Measurements from ENCODE around the gene RRP8. TPM values are rescaled to one million over a fixed set of nuclear protein-coding genes. Genes with fewer than 3 reads are reported as not detected.
A peak's percentile ranks its signal among the peaks of the same experiment; 100 is the strongest.

RRP8 gene
- total and polyA plus RNA-seq, 10 of the 15 experiments (the other 5 are each of a cell fraction or from before 2014, with no cell fraction given), result 4.7 to 51.2 (median 23.9) TPM

GRCh38 chr11:6613496-6613895 is 10.1 kb upstream of the RRP8 start (continued):
- TF ChIP-seq NFXL1 (IDR thresholded peaks at IDR 0.05; ENCODE audit: borderline replicate concordance), result no peak

GRCh38 chr11:6612213-6613041 is 9.0 kb upstream of the RRP8 start, which contains the start of gene TAF10:
TSS of gene TAF10 (minus strand) at chr11:6612216. CDS start at chr11:6612189, 27 bp downstream.
- H3K27me3 ChIP-seq (replicated peaks in 1 of 2; ENCODE audit: control insufficient read depth in 2 of 2, insufficient read depth in 2 of 2, low read length in 1 of 2), result no peaks in the 10 kb centered on the region
- in situ Hi-C loops (cut with MboI), result loop anchor here (10.0 kb wide), 1 partner anchor 912 kb away; no protein-coding TSS in a partner anchor
- H3K4me2 ChIP-seq (ENCODE audit: control insufficient read depth, insufficient read depth), result peak within 1 kb of the TSS; percentile 86
- POLR2A ChIA-PET, result interaction anchor here (0.6 to 7.2 kb wide), 18 partner anchors 8 to 1999 kb away, joined by 3 to 85 read pairs (median 4); partner anchors contain the start of genes ARFIP2, ILK, MRPL17 and TIMM10B
- RAD21 ChIA-PET (ENCODE audit: unreplicated experiment), result interaction anchor here (0.7 to 1.9 kb wide), 13 partner anchors 8 to 234 kb away, joined by 3 to 21 read pairs (median 3); partner anchors contain the start of genes ARFIP2, MRPL17 and TIMM10B
- peak within 1 kb of the TSS; percentile 95 for H3K9ac ChIP-seq (ENCODE audit: control insufficient read depth, insufficient read depth, low read length)
- H2AFZ ChIP-seq (ENCODE audit: control insufficient read depth, low read depth, low read length), result peak within 1 kb of the TSS; percentile 85
- H3K9me3 ChIP-seq (replicated peaks; ENCODE audit: control insufficient read depth, insufficient read depth, low read length), result no peaks in the 10 kb centered on the region
- peaks cover 23 to 34% of the 10 kb centered on the region in 2 experiments for H3K36me3 ChIP-seq (ENCODE audit: control insufficient read depth in 2 of 2, insufficient read depth in 2 of 2, low read length in 1 of 2)
- peak; percentile 77 for DNase-seq (ENCODE audit: low read depth, low spot score)
- SMC1A ChIA-PET (ENCODE audit: uncharacterized antibody, unreplicated experiment), result interaction anchor here (0.7 to 3.1 kb wide), 7 partner anchors 8 to 180 kb away, joined by 3 to 24 read pairs (median 3); partner anchors contain the start of genes ILK and MRPL17
- H3K4me3 ChIP-seq, result peak within 1 kb of the TSS; percentile 87
- intact Hi-C loops (cut with micrococcal nuclease; ENCODE audit: unreplicated experiment), result loop anchor here (2.0 to 10.0 kb wide), 4 partner anchors 54 to 912 kb away; partner anchors contain the start of gene MRPL17
- peaks cover 25% of the 10 kb centered on the region for H3K79me2 ChIP-seq (ENCODE audit: control insufficient read depth, insufficient read depth, low read length)
- BruUV-seq (replicated peaks), result TSS peak; percentile 82
- peak; percentile 92 for ATAC-seq
- 2% methylated on average over 51 of the region's 51 CpGs for WGBS (ENCODE audit: insufficient coverage, insufficient replicate concordance, low lambda C conversion rate, missing lambda C conversion rate)
- no peaks in the 10 kb centered on the region for H4K20me1 ChIP-seq (ENCODE audit: control insufficient read depth, insufficient read depth)
- CTCF ChIA-PET, result interaction anchor here (0.5 to 2.7 kb wide), 13 partner anchors 8 to 233 kb away, joined by 3 to 18 read pairs (median 4); partner anchors contain the start of gene MRPL17
- peaks cover 25% of the 10 kb centered on the region for H3K4me1 ChIP-seq (ENCODE audit: control insufficient read depth, insufficient read depth, low read length)
- peak; percentile 100 for FAIRE-seq
- peak within 1 kb of the TSS; percentile 99 for H3K27ac ChIP-seq (ENCODE audit: control insufficient read depth, insufficient read depth)
- TF ChIP-seq POU2F2 (IDR thresholded peaks at IDR 0.05; ENCODE audit: borderline replicate concordance, low read depth, low read length) (peak; percentile 56; the same call in 2 of the 3 replicates), NR2C1 (IDR thresholded peaks at IDR 0.05) (no peak), REST (IDR thresholded peaks at IDR 0.05; ENCODE audit: low read depth, low read length) (no peak), POLR2AphosphoS5 (IDR thresholded peaks at IDR 0.05; ENCODE audit: low read length) (peak; percentile 97), NFIC (IDR thresholded peaks at IDR 0.05; ENCODE audit: low read depth, low read length) (peak; percentile 26; the same call in 1 of the 2 replicates), ATF7 (IDR thresholded peaks at IDR 0.05; ENCODE audit: low read depth) (peak; percentile 93), SREBF1 (IDR thresholded peaks at IDR 0.05; ENCODE audit: low read length) (no peak), MYC (IDR thresholded peaks at IDR 0.05; ENCODE audit: insufficient read depth, insufficient read length, insufficient replicate concordance, low read length, severe bottlenecking) (peak; percentile 58), POLR2A (IDR thresholded peaks at IDR 0.05; ENCODE audit: low read depth, low read length) (peak; percentile 96), SP1 (IDR thresholded peaks at IDR 0.05; ENCODE audit: low read depth, low read length) (peak; percentile 53), ZBTB4 (CRISPR knock-in tag; IDR thresholded peaks at IDR 0.05) (no peak), ZNF274 (IDR thresholded peaks at IDR 0.05; ENCODE audit: insufficient read depth, insufficient read length) (no peak), KAT2A (conservative IDR thresholded peaks at IDR 0.05; ENCODE audit: control insufficient read depth, low read depth, low read length) (no peak), EED (IDR thresholded peaks at IDR 0.05; ENCODE audit: low read depth) (peak; percentile 42)

Measured in GM12878 (cell line).